ENCODE results near the gene KCNQ1.

- no peak for TF ChIP-seq POLR2A (IDR thresholded peaks at IDR 0.05)
- no peak for TF ChIP-seq CTCF (IDR thresholded peaks at IDR 0.05)
Observed at GRCh38 chr11:2462543-2462985, 17.8 kb downstream of the KCNQ1 start.

Measured in adrenal gland (tissue), 5 donors.